Measurements from ENCODE around the gene ANKFN1.

The ANKFN1 gene

GRCh38 chr17:56152874-56153602 lies at the start of gene ANKFN1:
TSS of gene ANKFN1 (plus strand) at chr17:56153475. CDS start at chr17:56212668, 59,193 bp downstream.
- DNase-seq, result no peak

GRCh38 chr17:56108811-56109284 lies 44.4 kb upstream of the ANKFN1 start:
- DNase-seq, result no peak

- DNase-seq, result no peak
Measured at GRCh38 chr17:56109836-56110235, 43.4 kb upstream of the ANKFN1 start.

GRCh38 chr17:56110463-56111135 lies 42.7 kb upstream of the ANKFN1 start:
- no peak for DNase-seq

- DNase-seq, result no peak
Measured at GRCh38 chr17:56111706-56112485, 41.4 kb upstream of the ANKFN1 start.

GRCh38 chr17:56113486-56113885 lies 39.8 kb upstream of the ANKFN1 start:
- no peak for DNase-seq

GRCh38 chr17:56114469-56114868 lies 38.8 kb upstream of the ANKFN1 start:
- DNase-seq, result no peak

- DNase-seq, result no peak
Measured at GRCh38 chr17:56119191-56119590, 34.1 kb upstream of the ANKFN1 start.

- DNase-seq, result no peak
Measured at GRCh38 chr17:56119936-56120335, 33.3 kb upstream of the ANKFN1 start.

GRCh38 chr17:56121191-56122051 lies 31.9 kb upstream of the ANKFN1 start:
- DNase-seq, result no peak

GRCh38 chr17:56125830-56126819 lies 27.1 kb upstream of the ANKFN1 start:
- no peak for DNase-seq

- no peak for DNase-seq
Measured at GRCh38 chr17:56130026-56130425, 23.2 kb upstream of the ANKFN1 start.

GRCh38 chr17:56130631-56131030 lies 22.6 kb upstream of the ANKFN1 start:
- DNase-seq, result no peak

- DNase-seq, result no peak
Measured at GRCh38 chr17:56131431-56131830, 21.8 kb upstream of the ANKFN1 start.

GRCh38 chr17:56136301-56136700 lies 17.0 kb upstream of the ANKFN1 start:
- no peak for DNase-seq

- DNase-seq, result no peak
Measured at GRCh38 chr17:56141046-56141839, 12.0 kb upstream of the ANKFN1 start.

- no peak for DNase-seq
Measured at GRCh38 chr17:56142325-56142724, 10.9 kb upstream of the ANKFN1 start.

- no peak for DNase-seq
Measured at GRCh38 chr17:56142781-56143180, 10.5 kb upstream of the ANKFN1 start.

GRCh38 chr17:56144223-56144622 lies 9.1 kb upstream of the ANKFN1 start:
- DNase-seq, result no peak

GRCh38 chr17:56146534-56146933 lies 6.7 kb upstream of the ANKFN1 start:
- DNase-seq, result no peak
